ENCODE results near the gene RANBP10.

DNA sequence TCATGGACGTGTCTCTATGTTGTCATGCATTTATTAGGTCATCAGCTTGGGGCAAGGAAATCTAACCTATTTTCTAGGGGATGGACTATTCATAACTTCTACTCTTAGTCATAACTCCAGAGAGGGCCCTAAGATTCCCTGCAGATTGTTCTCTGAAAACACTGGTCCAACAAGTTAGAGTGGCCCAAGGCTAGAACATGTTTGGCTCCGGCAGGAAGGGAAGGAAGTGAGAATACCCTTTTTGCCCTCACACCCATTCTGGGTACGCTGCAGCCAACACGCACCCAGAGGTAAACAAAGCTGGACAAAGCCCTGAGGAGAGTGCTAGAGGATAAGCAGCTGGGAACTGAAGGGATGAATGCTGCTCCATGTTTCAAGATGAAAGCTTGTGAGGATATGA lies 129.8 kb downstream of the RANBP10 start:
- no peak for TF ChIP-seq ISL1 (CRISPR knock-in tag; IDR thresholded peaks at IDR 0.05)
- TF ChIP-seq, protein P1, sequence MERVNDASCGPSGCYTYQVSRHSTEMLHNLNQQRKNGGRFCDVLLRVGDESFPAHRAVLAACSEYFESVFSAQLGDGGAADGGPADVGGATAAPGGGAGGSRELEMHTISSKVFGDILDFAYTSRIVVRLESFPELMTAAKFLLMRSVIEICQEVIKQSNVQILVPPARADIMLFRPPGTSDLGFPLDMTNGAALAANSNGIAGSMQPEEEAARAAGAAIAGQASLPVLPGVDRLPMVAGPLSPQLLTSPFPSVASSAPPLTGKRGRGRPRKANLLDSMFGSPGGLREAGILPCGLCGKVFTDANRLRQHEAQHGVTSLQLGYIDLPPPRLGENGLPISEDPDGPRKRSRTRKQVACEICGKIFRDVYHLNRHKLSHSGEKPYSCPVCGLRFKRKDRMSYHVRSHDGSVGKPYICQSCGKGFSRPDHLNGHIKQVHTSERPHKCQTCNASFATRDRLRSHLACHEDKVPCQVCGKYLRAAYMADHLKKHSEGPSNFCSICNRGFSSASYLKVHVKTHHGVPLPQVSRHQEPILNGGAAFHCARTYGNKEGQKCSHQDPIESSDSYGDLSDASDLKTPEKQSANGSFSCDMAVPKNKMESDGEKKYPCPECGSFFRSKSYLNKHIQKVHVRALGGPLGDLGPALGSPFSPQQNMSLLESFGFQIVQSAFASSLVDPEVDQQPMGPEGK (CRISPR knock-in tag; IDR thresholded peaks at IDR 0.05; ENCODE audit: borderline replicate concordance), result no peak
- no peak for TF ChIP-seq BACH2 (CRISPR knock-in tag; IDR thresholded peaks at IDR 0.05; ENCODE audit: borderline replicate concordance)
- TF ChIP-seq ESRRG (CRISPR knock-in tag; IDR thresholded peaks at IDR 0.05), result no peak
- TF ChIP-seq, protein P2, sequence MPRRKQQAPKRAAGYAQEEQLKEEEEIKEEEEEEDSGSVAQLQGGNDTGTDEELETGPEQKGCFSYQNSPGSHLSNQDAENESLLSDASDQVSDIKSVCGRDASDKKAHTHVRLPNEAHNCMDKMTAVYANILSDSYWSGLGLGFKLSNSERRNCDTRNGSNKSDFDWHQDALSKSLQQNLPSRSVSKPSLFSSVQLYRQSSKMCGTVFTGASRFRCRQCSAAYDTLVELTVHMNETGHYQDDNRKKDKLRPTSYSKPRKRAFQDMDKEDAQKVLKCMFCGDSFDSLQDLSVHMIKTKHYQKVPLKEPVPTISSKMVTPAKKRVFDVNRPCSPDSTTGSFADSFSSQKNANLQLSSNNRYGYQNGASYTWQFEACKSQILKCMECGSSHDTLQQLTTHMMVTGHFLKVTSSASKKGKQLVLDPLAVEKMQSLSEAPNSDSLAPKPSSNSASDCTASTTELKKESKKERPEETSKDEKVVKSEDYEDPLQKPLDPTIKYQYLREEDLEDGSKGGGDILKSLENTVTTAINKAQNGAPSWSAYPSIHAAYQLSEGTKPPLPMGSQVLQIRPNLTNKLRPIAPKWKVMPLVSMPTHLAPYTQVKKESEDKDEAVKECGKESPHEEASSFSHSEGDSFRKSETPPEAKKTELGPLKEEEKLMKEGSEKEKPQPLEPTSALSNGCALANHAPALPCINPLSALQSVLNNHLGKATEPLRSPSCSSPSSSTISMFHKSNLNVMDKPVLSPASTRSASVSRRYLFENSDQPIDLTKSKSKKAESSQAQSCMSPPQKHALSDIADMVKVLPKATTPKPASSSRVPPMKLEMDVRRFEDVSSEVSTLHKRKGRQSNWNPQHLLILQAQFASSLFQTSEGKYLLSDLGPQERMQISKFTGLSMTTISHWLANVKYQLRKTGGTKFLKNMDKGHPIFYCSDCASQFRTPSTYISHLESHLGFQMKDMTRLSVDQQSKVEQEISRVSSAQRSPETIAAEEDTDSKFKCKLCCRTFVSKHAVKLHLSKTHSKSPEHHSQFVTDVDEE (CRISPR knock-in tag; IDR thresholded peaks at IDR 0.05), result no peak
- no peak for TF ChIP-seq SNAI2 (CRISPR knock-in tag; IDR thresholded peaks at IDR 0.05)
- TF ChIP-seq ZNF70 (CRISPR knock-in tag; IDR thresholded peaks at IDR 0.05), result no peak
- no peak for TF ChIP-seq TCF4 (CRISPR knock-in tag; IDR thresholded peaks at IDR 0.05; ENCODE audit: borderline replicate concordance)
- TF ChIP-seq ZFP30 (CRISPR knock-in tag; IDR thresholded peaks at IDR 0.05), result no peak
- TF ChIP-seq, protein P3, sequence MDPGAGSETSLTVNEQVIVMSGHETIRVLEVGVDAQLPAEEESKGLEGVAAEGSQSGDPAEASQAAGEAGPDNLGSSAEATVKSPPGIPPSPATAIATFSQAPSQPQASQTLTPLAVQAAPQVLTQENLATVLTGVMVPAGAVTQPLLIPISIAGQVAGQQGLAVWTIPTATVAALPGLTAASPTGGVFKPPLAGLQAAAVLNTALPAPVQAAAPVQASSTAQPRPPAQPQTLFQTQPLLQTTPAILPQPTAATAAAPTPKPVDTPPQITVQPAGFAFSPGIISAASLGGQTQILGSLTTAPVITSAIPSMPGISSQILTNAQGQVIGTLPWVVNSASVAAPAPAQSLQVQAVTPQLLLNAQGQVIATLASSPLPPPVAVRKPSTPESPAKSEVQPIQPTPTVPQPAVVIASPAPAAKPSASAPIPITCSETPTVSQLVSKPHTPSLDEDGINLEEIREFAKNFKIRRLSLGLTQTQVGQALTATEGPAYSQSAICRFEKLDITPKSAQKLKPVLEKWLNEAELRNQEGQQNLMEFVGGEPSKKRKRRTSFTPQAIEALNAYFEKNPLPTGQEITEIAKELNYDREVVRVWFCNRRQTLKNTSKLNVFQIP (CRISPR knock-in tag; IDR thresholded peaks at IDR 0.05; ENCODE audit: borderline replicate concordance, low read depth), result no peak
- TF ChIP-seq PPARA (CRISPR knock-in tag; IDR thresholded peaks at IDR 0.05; ENCODE audit: borderline replicate concordance), result no peak
- no peak for TF ChIP-seq ARNTL (CRISPR knock-in tag; IDR thresholded peaks at IDR 0.05; ENCODE audit: borderline replicate concordance, low read depth)
- TF ChIP-seq GLIS3 (CRISPR knock-in tag; IDR thresholded peaks at IDR 0.05), result no peak

All from SK-N-SH treated with all-trans-retinoic acid at 6 μM for 48 hours (cell line).